Medulla oblongata (tissue), 1 donor: ENCODE results near the gene PXDN.

ENCODE experiments used
- DNase-seq: peaks from one replicate; pipeline ENCODE4 v3.0.0-alpha.2; 2015; ENCODE audit errors: extremely low spot score

Gene PXDN

GRCh38 chr2:1594373-1595171, 149.7 kb downstream of the PXDN start:
- no peak for DNase-seq

GRCh38 chr2:1594123-1594372, 150.3 kb downstream of the PXDN start:
- DNase-seq = no peak

DNA sequence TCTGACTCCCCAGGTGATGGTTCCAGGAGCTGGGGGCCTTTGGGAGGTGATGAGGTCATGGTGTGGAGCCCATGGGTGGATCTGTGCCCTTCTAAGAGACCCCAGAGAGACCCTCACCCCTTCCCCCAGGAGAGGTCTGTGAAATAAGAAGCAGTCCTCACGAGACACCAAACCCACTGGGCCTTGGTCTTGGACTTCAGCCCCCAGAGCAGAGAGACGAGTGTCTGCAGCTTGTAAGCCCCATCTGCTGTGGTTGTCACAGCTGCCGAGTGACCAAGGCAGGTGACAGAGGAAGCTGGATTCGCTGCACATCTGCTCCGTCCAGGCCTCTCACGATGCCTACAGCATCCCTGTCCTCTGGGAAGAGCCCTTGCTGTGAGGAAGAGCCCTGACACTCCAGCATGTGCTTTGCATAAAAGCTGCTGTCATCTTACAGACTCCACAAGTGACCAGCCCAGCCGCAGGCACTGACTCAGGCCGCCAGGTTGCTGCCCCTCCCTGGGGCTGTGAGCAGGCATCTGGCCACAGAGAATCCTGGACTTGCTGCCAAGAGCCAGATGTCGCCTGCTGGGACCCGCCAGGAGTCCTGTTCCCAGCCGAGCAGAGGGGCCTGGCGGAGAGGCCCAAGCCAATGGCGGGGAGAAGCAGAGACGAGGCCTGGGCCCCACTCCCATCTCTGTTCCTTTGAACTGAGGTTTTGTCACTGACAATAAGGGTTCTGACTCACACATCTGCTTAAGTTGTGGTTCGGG, 150.8 kb downstream of the PXDN start:
- DNase-seq = no peak

GRCh38 chr2:1591978-1592907, 152.1 kb downstream of the PXDN start:
- peak; percentile 50 for DNase-seq

DNA sequence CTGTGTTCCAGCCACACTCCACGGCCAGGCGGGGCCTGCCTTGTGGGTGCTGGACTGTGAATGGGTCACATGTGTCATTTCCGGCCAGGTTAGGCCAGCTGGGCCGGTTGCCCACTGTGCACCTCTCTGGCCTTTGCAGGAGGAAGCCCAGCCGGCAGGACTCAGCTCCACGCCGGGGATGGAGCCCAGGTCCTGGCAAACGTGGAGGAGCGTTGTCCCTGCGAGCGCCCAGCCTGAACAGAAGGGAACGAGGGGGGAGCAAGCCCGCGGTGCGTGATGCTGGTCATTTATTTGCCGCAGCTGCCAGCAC, 152.9 kb downstream of the PXDN start:
- DNase-seq = no peak

- DNase-seq = no peak
Measured at GRCh38 chr2:1590596-1591460, 153.5 kb downstream of the PXDN start.

DNA sequence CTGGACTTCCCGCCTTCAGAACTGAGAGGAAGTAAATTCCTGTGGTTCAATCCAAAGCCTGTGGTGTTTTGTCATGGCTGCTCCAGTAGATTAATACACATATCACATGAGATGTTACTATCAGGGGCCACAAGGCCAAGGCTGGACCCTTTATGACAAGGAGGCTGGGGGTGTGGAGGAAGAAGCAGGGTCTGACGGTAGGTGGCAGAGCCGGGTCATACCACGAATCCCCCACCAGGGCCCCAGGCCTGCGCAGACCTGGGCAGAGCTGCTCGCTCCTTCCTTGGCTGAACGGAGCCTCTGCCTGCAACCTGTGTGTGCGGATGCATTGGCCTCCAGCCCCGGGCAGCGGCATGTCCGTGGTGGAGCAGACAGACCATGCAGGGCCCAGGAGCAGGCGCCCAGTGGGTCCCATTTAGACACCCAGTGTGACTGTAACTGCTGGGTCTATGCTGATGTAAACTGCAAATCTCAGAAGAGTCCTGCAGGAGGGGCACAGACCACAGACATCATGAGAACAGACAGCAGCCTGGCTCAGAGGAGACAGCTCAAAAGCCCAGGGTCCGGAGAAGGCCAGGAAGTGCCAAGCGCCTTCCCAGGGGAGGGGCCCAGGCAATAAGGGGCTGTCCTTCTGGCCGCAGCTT, 155.2 kb downstream of the PXDN start:
- DNase-seq = no peak

DNA sequence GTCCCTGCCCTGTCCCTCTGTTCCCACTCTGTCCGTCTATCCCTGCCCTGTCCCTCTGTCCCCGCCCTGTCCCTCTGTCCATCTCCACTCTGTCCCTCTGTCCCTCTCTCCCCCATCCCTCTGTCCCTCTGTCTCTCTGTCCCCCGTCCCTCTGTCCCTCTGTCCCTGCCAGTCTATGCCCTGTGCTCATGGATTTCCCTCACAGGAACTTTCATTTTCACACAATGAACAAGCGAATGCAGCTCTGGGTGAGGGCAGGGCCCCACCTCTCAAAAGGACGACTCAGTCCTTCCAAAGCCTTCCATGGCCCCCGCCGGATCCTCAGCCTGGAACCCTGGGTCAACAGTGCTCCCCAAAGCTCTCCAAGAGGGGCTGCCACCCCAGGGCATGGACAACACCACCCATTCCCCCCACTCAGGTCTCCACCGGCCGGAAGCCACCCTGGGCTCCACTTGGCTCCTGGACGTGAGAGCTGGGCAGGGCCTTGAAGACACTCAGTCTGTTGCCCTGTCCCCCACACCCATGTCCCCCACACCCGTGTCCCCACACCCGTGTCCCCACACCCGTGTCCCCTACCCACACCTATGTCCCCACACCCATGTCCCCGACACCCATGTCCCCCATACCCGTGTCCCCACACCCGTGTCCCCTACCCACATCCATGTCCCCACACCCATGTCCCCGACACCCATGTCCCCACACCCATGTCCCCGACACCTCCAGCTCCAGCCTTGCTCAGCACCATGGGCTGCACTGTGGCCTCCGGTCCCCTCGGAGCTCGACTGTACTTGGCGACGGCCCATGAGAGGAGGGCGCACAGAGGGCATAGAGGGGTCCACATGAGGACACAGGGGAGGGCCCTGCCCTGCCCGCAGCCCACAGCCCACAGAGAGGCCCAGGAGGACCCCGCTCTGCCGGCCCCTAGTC, 156.0 kb downstream of the PXDN start:
- DNase-seq = no peak

DNA sequence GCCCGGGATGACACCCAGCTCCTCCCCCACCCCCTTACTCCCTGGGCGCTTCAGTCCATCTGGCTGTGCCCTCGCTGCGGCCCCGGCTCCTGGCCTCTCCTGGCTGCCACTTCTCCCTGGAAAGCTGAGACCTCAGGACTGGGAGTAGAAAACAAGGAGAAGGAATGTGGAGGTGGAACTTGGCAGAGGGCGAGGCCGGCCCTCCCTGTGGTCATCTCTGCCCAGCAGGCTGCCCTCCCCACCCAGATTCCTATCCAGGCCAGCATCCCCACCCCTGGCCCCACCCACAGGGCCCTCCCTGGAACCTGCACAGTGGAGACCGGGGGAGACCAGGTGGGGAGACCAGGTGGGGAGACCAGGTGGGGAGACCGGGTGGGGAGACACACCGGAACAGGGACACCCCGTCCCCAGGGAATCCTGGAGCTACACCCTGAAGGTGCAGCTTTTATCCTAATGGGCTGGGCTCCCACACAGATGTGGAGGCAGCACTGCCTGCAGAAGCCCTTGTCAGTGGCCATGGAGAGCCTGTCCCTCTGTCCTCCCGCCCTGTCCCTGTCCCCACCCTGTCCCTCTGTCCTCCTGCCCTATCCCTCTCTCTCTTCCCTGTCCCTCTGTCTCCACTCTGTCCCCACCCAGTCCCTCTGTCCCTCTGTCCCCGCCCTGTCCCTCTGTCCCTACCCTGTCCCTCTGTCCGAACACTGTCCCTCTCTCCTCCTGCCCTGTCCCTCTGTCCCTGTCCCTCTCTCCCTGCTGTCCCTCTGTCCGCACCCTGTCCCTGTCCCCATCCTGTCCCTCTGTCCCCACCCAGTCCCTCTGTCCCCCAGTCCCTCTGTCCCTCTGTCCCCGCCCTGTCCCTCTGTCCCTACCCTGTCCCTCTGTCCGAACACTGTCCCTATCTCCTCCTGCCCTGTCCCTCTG, 157.1 kb downstream of the PXDN start:
- no peak for DNase-seq

GRCh38 chr2:1586251-1586922, 157.9 kb downstream of the PXDN start:
- DNase-seq = no peak

GRCh38 chr2:1585635-1586034, 158.7 kb downstream of the PXDN start:
- DNase-seq = no peak

DNA sequence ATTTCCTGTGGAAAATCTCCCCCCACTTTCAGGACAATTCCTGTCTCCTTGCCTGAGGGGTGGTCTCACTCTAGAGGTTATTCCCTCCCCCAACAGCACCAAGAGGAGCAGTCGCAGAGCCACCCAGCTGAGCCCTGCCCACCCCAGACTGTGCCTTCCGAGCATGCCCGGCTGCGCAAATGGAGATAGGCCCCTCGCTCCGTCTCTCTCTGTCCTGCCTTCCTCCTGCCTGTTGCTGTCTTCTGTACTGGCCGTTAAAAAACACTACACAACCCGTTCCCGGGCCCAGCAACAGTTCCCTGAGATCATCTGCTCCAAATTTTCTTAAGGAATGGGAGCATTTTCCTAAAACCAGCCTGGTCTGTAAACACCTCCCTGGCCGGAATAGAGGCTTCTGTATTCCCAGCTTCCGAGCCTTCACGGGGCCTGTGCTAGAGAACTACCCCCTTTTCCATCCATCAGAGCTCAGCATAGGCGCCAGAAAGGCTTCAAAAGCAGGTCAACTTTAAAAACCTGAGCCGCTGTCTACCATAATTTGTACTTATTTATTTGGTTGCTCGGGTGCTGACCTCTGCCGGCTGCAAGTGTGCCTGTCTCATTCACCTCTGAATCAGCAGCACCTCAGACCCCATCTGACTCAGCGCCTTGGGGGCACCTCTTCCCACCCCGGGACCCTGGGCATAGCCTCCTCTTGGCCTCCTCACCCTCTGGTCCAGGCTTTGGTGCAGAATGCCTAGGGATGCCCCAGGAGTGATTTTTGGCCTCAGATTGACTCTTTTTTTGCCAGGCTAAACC, 159.4 kb downstream of the PXDN start:
- no peak for DNase-seq

DNA sequence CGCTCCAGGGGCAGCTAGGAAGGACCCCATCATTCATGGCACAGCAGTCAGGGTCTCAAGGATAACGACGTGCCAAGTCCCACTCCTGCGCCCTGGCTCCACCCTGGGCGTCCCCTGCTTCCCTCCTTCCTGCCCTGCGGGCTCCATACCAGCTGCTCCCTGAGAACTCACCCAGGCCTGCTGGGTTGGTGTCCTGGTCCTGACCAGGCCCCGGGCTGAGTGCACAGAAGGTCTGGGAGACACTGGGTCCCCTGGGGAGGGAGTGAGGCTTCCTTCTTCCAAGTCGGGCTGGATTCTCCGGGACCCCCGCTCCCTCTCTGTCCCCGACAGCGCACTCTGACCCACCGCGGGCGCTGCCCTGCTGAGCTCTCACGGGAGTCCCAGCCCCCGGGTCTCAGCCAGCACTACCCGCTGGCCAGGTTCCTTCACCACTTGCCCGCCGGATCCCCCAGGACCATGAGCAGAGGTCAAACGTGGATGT, 160.2 kb downstream of the PXDN start:
- no peak for DNase-seq

- DNase-seq = no peak
Measured at GRCh38 chr2:1582891-1583341, 161.4 kb downstream of the PXDN start.

DNA sequence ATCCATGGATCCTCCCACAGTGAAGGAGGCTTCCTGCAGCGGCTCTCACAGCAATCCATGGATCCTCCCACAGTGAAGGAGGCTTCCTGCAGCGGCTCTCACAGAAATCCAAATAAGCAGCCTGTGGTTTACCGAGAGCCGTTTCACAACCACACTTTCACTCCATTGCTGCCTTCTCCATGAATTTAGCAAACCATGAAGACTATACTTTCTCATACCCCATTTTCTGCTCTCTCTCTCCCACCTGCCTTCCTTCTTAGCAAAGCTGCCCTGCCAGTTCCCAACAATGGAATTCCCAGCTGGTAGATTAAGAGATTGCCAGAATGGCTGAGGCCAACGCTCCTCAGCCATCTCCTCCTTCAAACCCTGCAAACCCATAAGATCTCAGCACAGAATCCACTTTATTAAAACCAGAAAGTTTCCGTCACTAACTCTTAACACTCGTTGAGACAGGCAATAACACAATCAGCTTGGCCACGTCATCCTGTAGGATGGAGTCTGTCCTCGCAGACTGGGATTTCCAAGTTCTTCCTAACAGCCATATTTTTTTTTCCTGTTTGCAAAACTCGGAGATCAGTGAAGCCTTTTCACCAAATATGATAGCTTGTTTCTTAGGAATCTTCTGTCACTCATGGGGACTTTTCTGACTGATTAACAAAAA, 162.2 kb downstream of the PXDN start:
- DNase-seq = no peak
